NCI-H2107 treated with DMSO at 0.1 percent for 48 hours (cell line): ENCODE results near the gene TNFRSF21.
"Not testable (repeated sequence)": the region's sequence is repeated elsewhere in the genome, so short reads cannot be mapped to it uniquely, and the experiment has no call there.

ENCODE experiments used
- DNase-seq: peaks from one replicate; lab custom pipeline; 2025; ENCODE audit not compliant: unreplicated experiment; lab: John Stamatoyannopoulos, UW

The TNFRSF21 gene

GRCh38 chr6:47229255-47229654 lies 80.5 kb downstream of the TNFRSF21 start:
- DNase-seq = no peak

- DNase-seq = not testable (repeated sequence)
These were observed 81.6 kb downstream of the TNFRSF21 start for GRCh38 chr6:47228093-47228492.

GRCh38 chr6:47223251-47223650 lies 86.5 kb downstream of the TNFRSF21 start:
- DNase-seq = not testable (repeated sequence)

- DNase-seq = no peak
These were observed 88.1 kb downstream of the TNFRSF21 start for GRCh38 chr6:47221565-47221964.

- no peak for DNase-seq
These were observed 100.1 kb downstream of the TNFRSF21 start for GRCh38 chr6:47209632-47210031.

- DNase-seq = no peak
These were observed 102.4 kb downstream of the TNFRSF21 start for GRCh38 chr6:47207261-47207660.

GRCh38 chr6:47206626-47207025 lies 103.1 kb downstream of the TNFRSF21 start:
- no peak for DNase-seq

GRCh38 chr6:47203938-47204611 lies 105.6 kb downstream of the TNFRSF21 start:
- no peak for DNase-seq

- DNase-seq = no peak
These were observed 106.3 kb downstream of the TNFRSF21 start for GRCh38 chr6:47203266-47203937.

GRCh38 chr6:47202644-47203205 lies 107.0 kb downstream of the TNFRSF21 start:
- DNase-seq = no peak

- no peak for DNase-seq
These were observed 109.0 kb downstream of the TNFRSF21 start for GRCh38 chr6:47200536-47201334.

GRCh38 chr6:47197682-47198640 lies 111.7 kb downstream of the TNFRSF21 start:
- DNase-seq = no peak

GRCh38 chr6:47196113-47196512 lies 113.6 kb downstream of the TNFRSF21 start:
- no peak for DNase-seq

- no peak for DNase-seq
These were observed 114.6 kb downstream of the TNFRSF21 start for GRCh38 chr6:47195011-47195650.

- DNase-seq = no peak
These were observed 121.1 kb downstream of the TNFRSF21 start for GRCh38 chr6:47188588-47189021.

GRCh38 chr6:47187893-47188587 lies 121.7 kb downstream of the TNFRSF21 start:
- DNase-seq = no peak

GRCh38 chr6:47187113-47187512 lies 122.6 kb downstream of the TNFRSF21 start:
- no peak for DNase-seq

- no peak for DNase-seq
These were observed 127.3 kb downstream of the TNFRSF21 start for GRCh38 chr6:47182291-47182957.

GRCh38 chr6:47181681-47182080 lies 128.0 kb downstream of the TNFRSF21 start:
- no peak for DNase-seq
